ENCODE results near the gene UBE2G2.
"Not testable (repeated sequence)": the region's sequence is repeated elsewhere in the genome, so short reads cannot be mapped to it uniquely, and the experiment has no call there.

Gene UBE2G2

DNA sequence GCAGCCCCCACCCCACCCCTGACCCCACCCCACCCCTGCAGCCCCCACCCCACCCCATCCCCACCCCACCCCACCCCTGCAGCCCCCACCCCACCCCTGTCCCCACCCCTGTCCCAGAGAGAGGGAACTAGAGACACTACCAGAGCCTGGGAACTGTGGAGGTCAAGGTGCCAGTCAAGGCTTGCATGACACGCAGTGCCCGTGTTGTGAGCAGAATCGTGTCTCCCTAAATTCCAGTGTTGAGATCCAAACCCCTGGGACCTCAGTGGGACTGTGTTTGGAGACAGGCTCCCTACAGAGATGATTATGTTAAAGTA, 34.7 kb upstream of the UBE2G2 start:
- no peak for DNase-seq (ENCODE audit: low read depth)

DNA sequence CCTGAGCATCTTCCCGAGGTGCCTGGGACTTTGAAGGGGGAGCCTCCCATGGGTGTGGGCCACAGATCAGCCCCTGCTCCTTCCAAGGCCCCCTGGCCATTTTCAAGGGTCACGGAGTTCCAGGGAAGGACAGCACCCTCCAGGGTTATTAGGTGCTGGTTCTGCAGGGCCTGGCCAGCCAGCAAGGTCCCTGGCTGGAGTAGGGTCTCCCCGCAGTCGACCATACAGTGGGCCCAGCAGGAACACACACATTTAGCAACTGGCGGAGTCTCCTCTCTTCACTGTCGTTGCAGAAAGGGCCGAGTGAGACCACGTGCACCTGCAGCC, 34.0 kb upstream of the UBE2G2 start:
- DNase-seq (ENCODE audit: low read depth), result no peak

DNA sequence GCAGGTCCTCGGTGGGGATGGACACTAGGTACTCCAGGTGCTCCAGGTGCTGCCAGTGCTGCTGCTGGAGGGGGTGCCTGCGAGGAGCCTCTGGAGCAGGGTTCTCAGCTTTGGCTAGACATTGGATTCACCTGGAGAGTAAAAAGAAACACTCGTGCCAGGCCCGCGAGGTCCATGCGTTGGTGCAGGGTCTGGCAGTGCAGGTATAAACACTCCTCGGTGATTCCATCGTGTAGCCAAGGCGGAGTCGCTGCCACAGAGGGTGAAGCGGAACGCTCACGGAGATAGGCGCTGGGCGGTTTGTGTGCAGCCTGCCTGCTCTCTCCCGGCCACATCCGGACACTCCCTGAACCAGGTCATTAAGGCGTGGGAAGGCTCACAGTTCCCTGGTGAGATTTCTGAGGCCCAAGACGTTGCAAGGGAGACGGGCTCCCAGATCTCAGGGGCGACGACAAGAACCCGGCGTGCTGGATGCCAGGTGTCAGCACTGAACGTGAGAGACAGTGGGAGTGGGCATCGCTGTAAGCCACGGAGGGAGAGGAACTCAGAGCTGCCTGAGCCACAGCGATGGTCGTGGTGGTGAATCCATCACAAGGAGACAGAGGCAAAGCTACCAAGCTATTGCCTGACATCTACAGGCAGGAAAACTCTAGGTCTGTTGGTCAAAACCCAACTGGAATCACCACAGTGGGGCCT, 33.5 kb upstream of the UBE2G2 start:
- no peak for DNase-seq (ENCODE audit: low read depth)

DNA sequence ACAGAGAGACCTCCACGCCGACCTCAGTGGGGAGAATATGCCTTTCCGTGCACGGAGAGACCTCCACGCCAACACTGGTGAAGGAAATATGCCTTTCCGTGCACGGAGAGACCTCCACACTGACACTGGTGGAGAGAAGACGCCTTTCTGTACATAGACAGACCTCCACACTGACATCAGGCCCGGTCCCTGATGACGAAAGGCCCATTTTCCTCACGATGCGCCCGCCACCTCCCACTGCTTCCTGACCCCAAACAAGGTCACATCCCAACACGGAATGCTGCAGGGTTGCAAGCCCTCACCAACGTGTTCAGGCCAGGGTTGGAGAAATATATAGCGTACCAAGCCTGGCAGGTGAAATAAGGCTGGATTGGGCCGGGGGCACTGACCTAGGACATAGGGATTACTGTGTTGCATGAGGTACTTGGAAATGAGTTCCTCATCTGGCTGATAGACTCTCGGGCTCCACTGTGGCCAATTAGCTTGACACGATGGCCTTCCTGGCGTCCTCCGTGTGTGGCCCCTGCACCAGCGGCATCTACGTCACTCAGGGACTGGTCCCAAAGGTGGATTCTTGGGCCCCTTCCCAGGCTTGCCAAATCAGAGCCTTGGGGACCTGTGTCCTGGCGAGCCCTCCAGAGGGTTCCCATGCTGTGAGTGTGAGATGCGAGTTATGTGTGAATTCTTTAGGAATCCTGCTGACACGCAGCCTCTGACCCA, 32.8 kb upstream of the UBE2G2 start:
- DNase-seq (ENCODE audit: low read depth), result no peak

DNA sequence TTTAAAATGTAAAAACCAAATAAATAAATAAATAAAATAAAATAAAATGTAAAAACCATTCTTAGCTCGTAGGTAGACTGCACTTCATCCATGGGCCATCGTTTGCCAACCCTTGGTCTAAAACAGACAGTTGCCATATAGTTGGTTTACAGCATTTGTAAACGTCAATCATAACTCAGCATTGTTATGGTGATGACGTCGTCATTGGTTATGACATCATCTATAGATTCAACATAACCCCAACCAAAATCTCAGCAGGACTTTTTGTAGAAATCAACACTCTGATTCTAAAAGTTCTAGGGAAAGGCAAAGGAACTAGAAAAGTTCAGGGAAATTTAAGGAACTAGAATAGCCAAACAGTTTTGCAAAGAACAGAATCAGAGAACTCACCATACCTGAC, 32.0 kb upstream of the UBE2G2 start:
- no peak for DNase-seq (ENCODE audit: low read depth)

DNA sequence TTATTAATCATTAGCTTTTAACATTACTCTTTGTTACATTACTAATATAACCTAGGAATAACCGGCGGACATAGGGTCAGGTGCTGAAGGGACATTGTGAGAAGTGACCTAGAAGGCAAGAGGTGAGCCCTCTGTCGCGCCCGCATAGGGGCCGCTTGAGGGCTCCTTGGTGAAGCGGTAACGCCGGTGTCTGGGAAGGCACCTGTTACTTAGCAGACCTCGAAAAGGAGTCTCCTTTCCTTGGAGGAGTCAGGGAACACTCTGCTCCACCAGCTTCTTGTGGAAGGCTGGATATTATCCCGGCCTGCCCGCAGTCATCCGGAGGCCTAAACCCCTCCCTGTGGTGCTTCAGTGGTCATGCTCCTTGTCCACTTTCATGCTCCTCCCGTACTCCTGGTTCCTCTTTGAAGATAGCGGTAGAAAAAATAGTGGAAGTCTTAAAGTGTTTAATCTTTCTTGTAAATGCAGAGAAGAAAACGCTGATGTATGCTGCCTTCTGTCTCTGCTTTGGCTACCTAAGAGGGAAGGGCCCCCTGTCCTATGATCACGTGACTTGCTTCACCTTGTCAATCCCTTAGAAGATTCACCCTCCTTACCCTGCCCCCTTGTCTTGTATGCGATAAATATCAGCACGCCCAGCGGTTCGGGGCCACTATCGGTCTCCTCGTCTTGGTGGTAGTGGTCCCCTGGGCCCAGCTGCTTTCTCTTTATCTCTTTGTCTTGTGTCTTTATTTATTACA, 31.1 kb upstream of the UBE2G2 start:
- DNase-seq (ENCODE audit: low read depth), result not testable (repeated sequence)

DNA sequence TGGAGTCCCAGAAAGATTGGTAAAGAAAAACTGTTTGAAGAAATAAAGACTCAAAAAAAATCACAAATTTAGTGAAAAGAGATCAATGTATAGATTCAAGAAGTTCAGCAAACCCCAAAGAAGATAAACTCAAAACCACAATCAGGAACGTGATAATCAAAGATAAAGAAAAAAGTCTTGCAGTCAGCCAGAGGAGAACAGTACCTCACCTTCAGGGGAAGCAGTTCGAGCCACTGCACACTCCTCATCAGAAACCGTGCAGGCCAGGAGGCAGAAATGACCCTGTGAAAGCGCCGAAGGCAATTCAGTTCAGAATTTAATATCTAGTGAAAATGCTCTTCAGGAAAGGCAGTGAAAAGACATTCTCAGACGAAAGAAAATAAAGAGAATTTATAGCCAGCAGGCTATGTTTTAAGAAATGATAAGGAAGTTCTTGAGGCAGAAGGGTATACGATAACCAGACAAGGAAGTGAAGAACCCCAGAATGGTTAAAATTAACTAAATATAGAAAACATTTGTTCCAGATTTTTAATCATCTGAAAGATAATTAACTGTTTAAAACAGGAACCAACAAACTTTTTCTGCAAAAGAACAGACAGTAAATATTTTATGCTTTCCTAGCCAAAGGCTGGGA, 29.7 kb upstream of the UBE2G2 start:
- DNase-seq (ENCODE audit: low read depth), result no peak

DNA sequence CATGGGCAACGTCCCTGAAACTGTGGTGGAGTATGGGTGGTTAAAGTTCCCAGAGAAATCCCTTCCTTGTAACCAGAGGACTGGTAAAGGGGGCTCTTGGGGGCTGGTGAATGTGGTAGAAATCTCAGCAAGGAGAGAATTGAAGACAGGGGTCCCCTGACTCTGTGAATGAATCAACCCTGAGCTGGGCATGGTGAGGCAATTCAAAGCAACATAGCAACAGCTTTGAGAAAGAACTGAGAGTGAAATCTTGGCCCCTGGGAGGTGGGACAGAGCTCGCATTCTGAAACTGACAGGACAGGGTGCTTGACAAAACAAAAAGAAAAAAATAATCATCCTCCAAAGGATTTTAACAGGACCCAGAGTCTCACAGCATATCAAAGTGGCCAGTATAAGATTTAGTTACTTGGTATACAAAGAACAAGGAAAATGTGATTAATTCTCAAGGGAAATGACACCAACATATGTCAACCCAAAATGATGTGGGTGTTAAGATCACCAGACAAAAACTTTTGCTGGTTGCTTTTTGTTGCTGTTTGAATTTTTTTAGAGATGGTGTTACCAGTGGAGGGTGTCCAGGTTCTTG, 28.0 kb upstream of the UBE2G2 start:
- no peak for DNase-seq (ENCODE audit: low read depth)

DNA sequence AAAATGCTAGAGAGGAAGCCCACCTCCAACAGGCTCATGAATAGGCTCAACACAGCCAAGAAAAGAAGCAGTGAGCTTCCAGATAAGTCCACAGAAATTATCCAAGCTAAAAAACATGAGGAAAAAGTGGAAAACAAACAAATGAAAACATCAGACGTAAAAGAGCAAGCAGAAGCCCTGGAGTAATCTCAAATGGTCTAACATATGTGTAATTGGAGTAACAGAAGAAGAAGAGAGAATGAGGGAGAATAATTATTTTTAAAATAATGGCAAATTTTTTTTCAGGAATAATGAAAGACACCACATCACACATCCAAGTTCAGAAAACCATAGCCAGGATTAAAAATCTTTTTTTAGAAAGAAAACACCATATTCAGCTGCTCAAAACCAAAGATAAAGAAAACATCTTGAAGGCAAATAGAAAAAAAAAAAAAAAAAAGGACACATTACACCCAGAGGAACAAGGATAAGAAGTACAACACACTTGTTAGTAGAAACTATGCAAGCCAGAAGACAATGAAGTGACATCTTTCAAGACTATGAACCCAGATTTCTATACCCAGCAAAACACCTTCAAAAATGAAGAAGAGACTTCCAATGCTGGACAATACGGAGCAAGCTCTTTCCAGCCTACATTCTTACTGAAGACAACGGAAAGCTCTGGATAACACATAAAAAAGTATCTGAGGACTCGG, 26.9 kb upstream of the UBE2G2 start:
- DNase-seq (ENCODE audit: low read depth), result no peak

DNA sequence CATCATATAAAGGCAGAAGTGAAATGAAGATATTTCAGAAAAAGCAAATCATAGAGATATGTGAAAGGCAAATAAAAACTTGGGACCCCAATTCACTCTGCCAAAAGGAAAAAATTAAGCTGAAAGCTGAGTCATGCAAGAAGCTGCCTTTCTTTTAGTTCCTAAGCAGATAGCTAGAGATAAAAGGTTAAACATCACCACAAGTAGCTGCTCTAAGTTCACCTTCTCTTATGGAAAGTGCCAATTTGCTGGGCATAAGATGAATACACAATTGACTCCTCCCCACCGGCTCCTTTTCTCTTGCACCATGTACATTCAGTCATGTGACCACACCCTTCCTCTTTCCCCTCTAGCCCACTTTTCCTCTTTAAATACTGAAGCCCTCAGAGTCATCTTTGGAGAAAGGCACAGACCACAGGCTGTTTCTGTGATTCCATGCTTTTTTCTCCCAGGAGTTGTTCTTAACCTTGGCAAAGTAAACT, 21.6 kb upstream of the UBE2G2 start:
- DNase-seq (ENCODE audit: low read depth), result no peak

DNA sequence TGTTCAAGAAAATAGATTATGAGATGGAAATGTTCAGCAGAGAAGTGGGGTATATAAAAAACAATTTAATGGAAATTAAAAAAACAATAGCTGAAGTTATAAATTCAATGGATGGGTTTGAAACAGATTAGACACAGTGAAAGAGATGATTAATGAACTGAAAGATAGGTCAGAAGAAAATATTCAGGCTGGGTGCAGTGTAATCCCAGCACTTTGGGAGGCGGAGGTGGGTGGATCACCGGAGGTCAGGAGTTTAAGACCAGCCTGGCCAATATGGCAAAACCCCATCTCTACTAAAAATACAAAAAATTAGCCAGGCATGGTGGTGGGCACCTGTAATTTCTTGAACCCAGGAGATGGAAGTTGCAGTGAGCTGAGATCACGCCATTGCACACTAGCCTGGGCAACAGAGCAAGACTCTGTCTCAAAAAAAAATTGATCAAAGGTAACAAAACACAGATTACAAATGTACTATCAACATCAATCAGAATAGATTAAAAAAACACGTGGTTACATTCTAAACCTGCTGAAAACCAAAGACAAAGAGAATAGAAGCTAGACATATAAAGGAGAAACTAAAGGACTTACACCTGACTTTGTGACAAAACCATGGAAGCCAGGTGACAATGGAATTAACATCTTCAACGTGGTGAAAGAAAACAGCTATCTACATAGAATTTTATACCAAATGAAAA, 21.0 kb upstream of the UBE2G2 start:
- DNase-seq (ENCODE audit: low read depth), result no peak

DNA sequence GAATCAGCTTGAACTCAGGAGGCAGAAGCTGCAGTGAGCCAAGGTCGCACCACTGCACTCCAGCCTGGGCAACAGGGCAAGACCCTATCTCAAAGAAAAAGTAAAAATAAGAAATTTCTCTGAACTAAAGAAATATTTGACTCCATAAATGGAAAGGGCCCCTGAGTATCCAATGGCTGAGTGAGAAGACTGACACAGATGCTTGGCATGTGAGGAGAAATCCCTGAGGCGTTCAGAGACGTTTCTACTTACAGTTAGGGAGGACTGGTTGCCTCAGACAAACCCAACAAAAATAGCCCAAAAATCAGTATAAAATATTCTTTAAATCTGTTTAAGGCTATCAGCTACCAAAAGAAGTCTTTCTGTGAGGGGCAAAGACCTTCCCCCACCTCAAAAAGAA, 19.2 kb upstream of the UBE2G2 start:
- no peak for DNase-seq (ENCODE audit: low read depth)

DNA sequence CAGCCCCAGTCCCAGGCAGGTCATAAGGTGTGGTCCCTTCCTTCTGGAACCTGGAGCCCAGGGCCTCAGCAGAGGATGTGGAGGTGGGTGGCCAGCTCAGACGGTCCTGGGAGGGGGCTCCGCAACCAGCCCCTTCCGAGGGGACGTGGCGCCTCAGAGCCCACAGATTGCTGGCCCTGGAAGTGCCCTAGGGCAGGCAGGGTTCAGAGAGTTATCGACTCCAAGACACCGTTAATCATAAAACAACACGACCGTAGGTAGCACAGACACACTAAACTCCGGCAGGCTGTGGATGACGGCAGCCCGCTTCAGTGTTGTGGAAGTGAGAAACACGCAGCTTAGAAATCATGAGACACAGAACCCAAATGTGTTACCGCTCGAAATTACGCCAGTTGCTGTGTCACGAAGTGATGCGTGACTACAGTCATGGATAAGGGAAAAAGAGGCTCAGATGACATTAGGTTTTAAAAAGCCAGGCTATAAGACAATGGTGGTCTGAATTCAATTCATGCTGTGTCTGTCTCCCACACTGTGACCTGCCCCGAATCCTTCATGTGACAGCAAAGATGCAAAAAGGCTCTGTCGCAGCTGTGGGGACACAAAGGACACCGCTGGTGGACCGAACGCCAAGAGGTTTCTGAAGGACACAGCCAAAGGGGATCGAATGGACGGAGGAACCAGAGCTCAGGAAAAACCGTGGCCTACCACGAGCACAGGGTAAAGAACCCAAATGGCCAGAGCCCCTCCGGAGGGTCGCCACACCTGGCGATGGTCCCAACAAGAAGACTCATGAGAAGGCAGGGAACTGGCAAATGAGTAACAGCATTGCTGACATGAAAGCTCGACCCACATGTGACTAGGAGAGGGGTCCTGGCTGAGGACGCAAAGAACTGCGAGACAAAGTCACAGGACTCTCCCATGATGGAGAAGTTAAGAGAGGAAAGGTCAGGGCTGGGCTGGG, 17.9 kb upstream of the UBE2G2 start:
- no peak for DNase-seq (ENCODE audit: low read depth)

DNA sequence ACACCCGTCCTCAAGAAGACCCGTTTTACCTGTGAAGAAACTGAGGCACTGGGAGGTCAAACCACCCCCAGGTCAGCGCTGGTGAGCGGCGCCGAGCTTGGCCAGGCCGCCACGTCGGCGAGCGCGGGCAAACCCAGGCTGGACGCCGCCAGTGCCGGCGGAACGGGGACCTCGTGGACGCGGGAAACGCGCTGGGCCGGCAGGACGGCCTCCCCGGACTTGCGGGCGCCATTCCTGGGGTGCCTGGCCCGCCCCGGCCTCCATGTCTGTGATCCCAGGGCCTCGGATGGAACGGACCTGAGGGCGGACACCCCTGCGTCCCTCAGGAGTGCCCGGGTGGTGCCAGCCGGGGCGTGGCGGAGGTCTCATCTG, 17.0 kb upstream of the UBE2G2 start:
- DNase-seq (ENCODE audit: low read depth), result no peak

DNA sequence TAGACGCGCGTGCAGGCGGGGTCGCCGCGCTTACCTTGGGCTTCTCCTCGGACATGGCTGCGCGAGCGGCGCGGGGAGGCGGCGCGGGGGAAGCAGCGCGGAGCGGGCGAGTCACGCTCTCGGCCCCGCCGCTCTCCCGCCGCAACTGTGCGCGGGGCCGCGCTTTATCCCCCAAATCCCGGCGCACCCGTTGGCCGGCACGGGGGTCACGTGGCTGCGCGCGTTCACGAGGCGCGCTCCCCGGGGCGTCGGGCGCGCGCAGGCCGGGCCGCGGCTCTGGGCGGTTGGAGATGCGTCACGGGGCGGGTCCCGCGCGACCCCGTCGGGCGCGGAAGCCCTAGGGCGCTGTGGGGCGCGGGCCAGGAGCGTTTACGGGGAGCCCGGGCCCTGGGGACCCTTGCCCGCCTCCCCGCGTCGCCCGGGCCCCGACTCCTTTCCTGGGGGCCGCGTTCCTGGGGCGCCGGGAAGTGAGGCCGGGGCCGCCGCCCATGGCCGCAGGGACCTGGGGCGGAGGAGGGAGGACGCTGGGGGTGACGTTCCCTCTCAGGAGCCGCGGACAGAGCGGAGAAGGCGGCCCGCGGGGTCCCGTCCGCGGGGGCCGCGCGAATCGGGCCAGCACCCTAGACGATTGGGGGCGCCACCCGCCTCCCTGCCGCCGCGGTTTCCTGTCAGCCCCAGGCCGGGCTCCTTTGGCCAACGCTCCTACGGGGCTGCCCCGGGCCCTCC, 16.5 kb upstream of the UBE2G2 start, which contains the start of gene SUMO3:
Gene SUMO3 (minus strand): TSS at position 149 of the 726 bp plus-strand sequence. CDS start 94 bp downstream, at position 55.
- peak; percentile 63 for DNase-seq (ENCODE audit: low read depth)

DNA sequence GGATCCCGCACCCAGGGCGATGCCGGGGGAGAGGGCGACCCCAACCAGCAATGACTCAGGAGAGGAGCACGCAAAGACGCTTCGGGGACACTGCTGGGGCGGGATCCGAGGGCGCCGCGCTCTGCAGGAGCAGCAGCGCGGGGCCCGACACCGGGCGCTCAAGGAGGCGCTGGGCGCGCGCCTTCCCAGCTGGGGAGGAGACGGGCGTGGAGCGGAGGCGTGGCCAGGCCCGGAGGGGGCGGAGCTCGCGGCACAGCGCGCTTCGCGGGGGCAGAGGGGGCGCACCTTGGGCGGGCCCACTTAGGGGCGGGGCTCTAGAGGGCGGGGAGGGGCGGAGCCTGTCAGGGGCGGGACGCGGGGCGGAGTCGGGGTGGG, 15.9 kb upstream of the UBE2G2 start:
- DNase-seq (ENCODE audit: low read depth), result peak; percentile 78

DNA sequence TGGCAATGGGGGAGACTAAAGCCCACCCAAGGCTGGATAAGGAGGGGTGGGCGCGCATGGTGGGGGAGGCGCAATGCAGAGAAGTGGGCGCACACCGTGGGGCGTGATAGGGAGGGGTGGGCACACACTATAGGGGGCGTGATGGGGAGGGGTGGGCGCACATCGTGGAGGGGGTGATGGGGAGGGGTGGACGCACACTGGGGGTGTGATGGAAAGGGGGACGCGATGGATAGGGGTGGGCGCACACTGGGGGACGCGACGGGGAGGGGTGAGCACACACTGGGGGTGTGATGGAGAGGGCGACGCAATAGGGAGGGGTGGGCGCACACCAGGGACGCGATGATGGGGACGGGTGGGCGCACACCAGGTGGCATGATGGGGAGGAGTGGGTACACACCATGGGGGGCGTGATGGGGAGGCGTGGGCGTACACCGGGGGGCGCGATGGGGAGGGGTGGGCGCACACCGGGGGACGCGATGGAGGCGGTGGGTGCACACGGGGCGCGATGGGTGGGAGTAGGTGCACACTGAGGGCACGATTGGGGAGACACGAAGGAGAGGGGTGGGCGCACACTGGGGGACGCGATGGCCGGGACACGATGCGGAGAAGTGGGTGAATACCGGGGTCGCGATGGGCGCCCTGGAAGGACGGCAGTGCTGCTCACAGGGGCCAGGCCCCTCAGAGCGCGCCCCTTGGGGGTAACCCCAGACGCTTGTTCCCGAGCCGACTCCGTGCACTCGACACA, 15.3 kb upstream of the UBE2G2 start:
- DNase-seq (ENCODE audit: low read depth), result no peak

DNA sequence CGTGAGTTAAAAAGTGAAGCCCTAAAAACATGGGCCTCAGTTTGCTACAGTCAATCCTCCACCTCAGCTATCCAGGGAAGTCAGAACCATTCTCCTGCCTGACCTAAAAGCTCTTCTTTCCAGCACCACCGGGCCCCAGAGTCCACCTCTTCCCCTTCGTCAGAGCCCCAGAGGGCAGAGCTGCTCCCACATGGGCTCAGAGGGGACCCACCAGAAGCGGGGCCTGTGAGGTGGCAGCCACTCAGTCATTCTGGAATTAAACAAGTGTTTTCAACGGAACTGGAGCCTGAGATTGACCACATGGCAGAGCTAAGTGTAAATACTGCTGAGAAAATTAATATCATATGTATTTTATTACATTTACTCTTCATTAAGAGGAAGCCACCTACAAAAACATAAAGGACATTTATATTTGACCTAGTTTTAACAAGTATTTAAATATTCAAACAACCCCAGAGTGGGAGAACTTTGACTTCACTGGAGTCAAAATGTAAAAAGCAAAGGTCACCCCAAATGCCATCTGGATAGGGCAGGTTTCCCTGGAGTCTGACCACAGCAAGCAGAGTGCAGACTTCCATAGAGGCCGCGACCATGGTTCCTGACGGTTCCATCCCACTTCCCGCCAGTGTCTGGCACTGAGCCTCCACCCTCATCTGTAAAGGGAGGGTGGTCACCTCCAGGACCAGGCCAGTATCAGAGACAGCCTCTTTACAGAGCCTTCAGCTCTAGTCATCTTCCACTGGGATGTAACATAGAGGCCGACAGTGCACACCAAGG, 14.4 kb upstream of the UBE2G2 start:
- DNase-seq (ENCODE audit: low read depth), result no peak
